SW480 (cell line): ENCODE data around the gene BEGAIN.

Experiments used
- DNase-seq: peaks from one replicate; pipeline ENCODE4 v3.0.0-alpha.2; 2016; ENCODE audit warnings: low spot score

Gene BEGAIN

GRCh38 chr14:100615736-100616695 lies 28.8 kb upstream of the BEGAIN start:
- DNase-seq: no peak

- no peak for DNase-seq
These were observed 27.6 kb upstream of the BEGAIN start for GRCh38 chr14:100614803-100615202.

- DNase-seq: no peak
These were observed 25.8 kb upstream of the BEGAIN start for GRCh38 chr14:100612986-100613385.

- DNase-seq: no peak
These were observed 24.7 kb upstream of the BEGAIN start for GRCh38 chr14:100611811-100612480.

- DNase-seq: peak; percentile 43
These were observed 23.4 kb upstream of the BEGAIN start for GRCh38 chr14:100610511-100611217.

- no peak for DNase-seq
These were observed 22.7 kb upstream of the BEGAIN start for GRCh38 chr14:100609941-100610391.

GRCh38 chr14:100609331-100609870 lies 22.2 kb upstream of the BEGAIN start:
- no peak for DNase-seq

GRCh38 chr14:100608586-100609330 lies 21.5 kb upstream of the BEGAIN start:
- DNase-seq: no peak

GRCh38 chr14:100608064-100608463 lies 20.8 kb upstream of the BEGAIN start:
- no peak for DNase-seq

GRCh38 chr14:100607611-100607956 lies 20.4 kb upstream of the BEGAIN start:
- DNase-seq: no peak

GRCh38 chr14:100606687-100607610 lies 19.7 kb upstream of the BEGAIN start:
- no peak for DNase-seq

- DNase-seq: no peak
These were observed 18.8 kb upstream of the BEGAIN start for GRCh38 chr14:100605706-100606686.

- no peak for DNase-seq
These were observed 18.0 kb upstream of the BEGAIN start for GRCh38 chr14:100605230-100605629.

GRCh38 chr14:100604709-100605108 lies 17.5 kb upstream of the BEGAIN start:
- no peak for DNase-seq

- no peak for DNase-seq
These were observed 16.9 kb upstream of the BEGAIN start for GRCh38 chr14:100604121-100604501.

GRCh38 chr14:100603341-100604120 lies 16.3 kb upstream of the BEGAIN start:
- no peak for DNase-seq

- DNase-seq: no peak
These were observed 15.5 kb upstream of the BEGAIN start for GRCh38 chr14:100602621-100603230.

- no peak for DNase-seq
These were observed 14.7 kb upstream of the BEGAIN start for GRCh38 chr14:100601914-100602313.
